OCI-LY7 (cell line): ENCODE data around the gene TCTN1. TPM values are rescaled to one million over a fixed set of nuclear protein-coding genes. Genes with fewer than 3 reads are reported as not detected.

Source experiments
- BruUV-seq: library from RNA; stranded (reverse); fragments of 400-500 nt; replicated peaks from 2 replicates; lab custom pipeline; 2021; lab: Mats Ljungman, UMichigan
- CTCF ChIA-PET: fragments of 300-600 bp; sonication (Branson Sonifier 250); formaldehyde crosslinking; loops from one replicate; lab custom pipeline; 2022; ENCODE audit warnings: antibody characterized with exemption; ENCODE audit not compliant: unreplicated experiment; lab: Charles Lee
- POLR2A ChIA-PET: fragments of 300-600 bp; sonication (Branson Sonifier 250); formaldehyde crosslinking; loops from one replicate; lab custom pipeline; 2022; ENCODE audit warnings: antibody characterized with exemption; lab: Charles Lee
- DNase-seq: peaks from one replicate; pipeline ENCODE4 v3.0.0-alpha.2; 2015; ENCODE audit warnings: low spot score
- H2AFZ ChIP-seq: fragments of 200-600 bp; sonication (generic), shearing (Covaris generic); 2 replicates; pipeline ENCODE4 v1.6.1; 2014; ENCODE audit warnings: mild to moderate bottlenecking, antibody characterized with exemption, low read length, moderate library complexity
- H3K27ac ChIP-seq: fragments of 200-600 bp; sonication (generic); 2 replicates; pipeline ENCODE4 v1.5.1; 2014; ENCODE audit warnings: mixed run types, low read depth, mild to moderate bottlenecking, moderate library complexity, low read length, inconsistent platforms; ENCODE audit not compliant: poor library complexity, severe bottlenecking
- H3K36me3 ChIP-seq: fragments of 200-600 bp; sonication (generic); 2 replicates; pipeline ENCODE4 v1.6.1; 2014; ENCODE audit warnings: mild to moderate bottlenecking, antibody characterized with exemption, low read length, moderate library complexity, mixed read lengths; ENCODE audit not compliant: insufficient read depth
- H3K4me1 ChIP-seq: fragments of 200-600 bp; sonication (generic); 2 replicates; pipeline ENCODE4 v1.5.1; 2014; ENCODE audit warnings: mild to moderate bottlenecking, low read length; ENCODE audit not compliant: insufficient read depth, poor library complexity, severe bottlenecking
- H3K4me2 ChIP-seq: fragments of 200-600 bp; sonication (generic); 2 replicates; pipeline ENCODE4 v1.6.1; 2014; ENCODE audit warnings: mild to moderate bottlenecking, low read length
- H3K4me3 ChIP-seq: fragments of 200-600 bp; sonication (generic); 2 replicates; pipeline ENCODE4 v1.5.1; 2014; ENCODE audit warnings: mild to moderate bottlenecking, low read depth, low read length; ENCODE audit not compliant: poor library complexity, severe bottlenecking
- H3K79me2 ChIP-seq: fragments of 200-600 bp; sonication (generic); 2 replicates; pipeline ENCODE4 v1.6.1; 2016; ENCODE audit warnings: low read depth, mild to moderate bottlenecking, low read length, moderate library complexity, mixed read lengths; ENCODE audit not compliant: insufficient read depth
- H3K9me2 ChIP-seq: fragments of 200-600 bp; sonication (generic); 2 replicates; pipeline ENCODE4 v1.6.1; 2016; ENCODE audit warnings: mild to moderate bottlenecking, low read length, mixed read lengths; ENCODE audit not compliant: insufficient read depth
- H3K9me3 ChIP-seq: fragments of 200-600 bp; sonication (generic); 2 replicates; pipeline ENCODE4 v1.6.1; 2014; ENCODE audit warnings: mild to moderate bottlenecking, mixed run types, low read length, mixed read lengths
- H4K20me1 ChIP-seq: fragments of 200-600 bp; sonication (generic); 2 replicates; pipeline ENCODE4 v1.6.1; 2014; ENCODE audit warnings: mild to moderate bottlenecking, antibody characterized with exemption, low read length, moderate library complexity, mixed read lengths; ENCODE audit not compliant: insufficient read depth
- CTCF ChIP-seq: fragments of 200-600 bp; sonication (generic); conservative IDR thresholded peaks from 2 replicates; pipeline ENCODE4 v1.5.1; 2014; ENCODE audit warnings: mild to moderate bottlenecking, antibody characterized with exemption, low read length, moderate library complexity, mixed read lengths
- EZH2phosphoT487 ChIP-seq: fragments of 200-600 bp; sonication (generic); IDR thresholded peaks from 2 replicates; pipeline ENCODE4 v1.6.1; 2018; ENCODE audit warnings: low read depth, borderline replicate concordance, mild to moderate bottlenecking, mixed run types, antibody characterized with exemption, low read length, moderate library complexity, mixed read lengths
- intact Hi-C: fragments of 100-400 bp; cut with micrococcal nuclease; formaldehyde crosslinking; loops from one replicate; pipeline ENCODE4 v1.10.0; 2022; ENCODE audit not compliant: unreplicated experiment
- total RNA-seq, 2 experiments: library from RNA; depleted of rRNA in 1 of 2; stranded (reverse); fragments of >200 nt in 1 of 2; shearing (Covaris generic) in 1 of 2; gene quantifications; 2 replicates each; pipeline ENCODE4 v1.2.3, GENCODE V29; 2014 to 2022

TCTN1 gene
- total RNA-seq, 2 experiments from 2014 or later, result 8.7 to 19.9 TPM

- Histone ChIP-seq H3K4me1 (peaks cover 36% of the 10 kb centered on the region), H2AFZ (no peak overlapping the region), H3K79me2 (no peaks in the 10 kb centered on the region), H3K9me2 (no peaks in the 10 kb centered on the region), H3K9me3 (no peaks in the 10 kb centered on the region), H3K36me3 (no peaks in the 10 kb centered on the region), H3K27ac (no peak overlapping the region), H3K4me3 (no peak overlapping the region), H3K4me2 (peak overlapping the region; percentile 34; the same call in 1 of the 2 replicates), H4K20me1 (no peaks in the 10 kb centered on the region)
- DNase-seq, result no peak
- TF ChIP-seq CTCF, result no peak
- no peak for TF ChIP-seq EZH2phosphoT487
- no TSS peak for BruUV-seq
- ChIA-PET CTCF (interaction anchor here (0.5 kb wide), 1 partner anchor 55 kb away, joined by 7 read pairs; no protein-coding TSS in a partner anchor), POLR2A (interaction anchor here (0.6 to 0.9 kb wide), 2 partner anchors 11 to 69 kb away, joined by 3 read pairs; no protein-coding TSS in a partner anchor)
- intact Hi-C loops, result no loop called here
Observed at GRCh38 chr12:110658878-110659277, 44.9 kb downstream of the TCTN1 start.

- H3K4me1 ChIP-seq, result peaks cover 36% of the 10 kb centered on the region
- no peaks in the 10 kb centered on the region for H3K9me2 ChIP-seq
- H3K4me3 ChIP-seq, result peak overlapping the region; percentile 31
- peak overlapping the region; percentile 48 for H3K4me2 ChIP-seq
- DNase-seq, result peak; percentile 83
- H3K27ac ChIP-seq, result peak overlapping the region; percentile 44
- CTCF ChIA-PET, result no interaction called here
- H3K36me3 ChIP-seq, result no peaks in the 10 kb centered on the region; the same call in 1 of the 2 replicates
- intact Hi-C loops, result no loop called here
- H2AFZ ChIP-seq, result peak overlapping the region; percentile 92
- H3K9me3 ChIP-seq, result peaks cover 11% of the 10 kb centered on the region; the same call in 1 of the 2 replicates
- H4K20me1 ChIP-seq, result no peaks in the 10 kb centered on the region
- no peak for TF ChIP-seq CTCF
- no peak for TF ChIP-seq EZH2phosphoT487
- H3K79me2 ChIP-seq, result no peaks in the 10 kb centered on the region
- POLR2A ChIA-PET, result interaction anchor here (0.6 to 1.2 kb wide), 2 partner anchors 46 to 48 kb away, joined by 4 to 6 read pairs; partner anchors contain the start of gene TCTN1
- no TSS peak for BruUV-seq
Observed at GRCh38 chr12:110661337-110661972, 47.5 kb downstream of the TCTN1 start.

DNA sequence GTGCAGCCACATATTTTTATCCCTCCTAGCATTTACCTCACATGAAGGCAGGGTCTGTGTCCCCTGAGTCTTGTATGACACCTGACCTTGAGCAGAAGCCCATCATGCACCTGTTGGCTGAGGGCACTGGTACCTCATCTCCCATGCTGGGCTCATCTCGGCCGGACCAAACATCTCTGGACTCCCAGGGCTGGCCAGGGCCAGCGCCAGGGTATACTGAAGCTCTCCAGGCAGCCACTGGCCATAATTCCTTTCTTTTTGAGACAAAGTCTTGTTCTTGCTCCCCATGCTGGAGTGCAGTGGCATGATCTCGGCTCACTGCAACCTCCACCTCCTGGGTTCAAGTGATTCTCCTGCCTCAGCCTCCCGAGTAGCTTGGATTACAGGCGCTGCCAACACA is 53.0 kb downstream of the TCTN1 start:
- BruUV-seq, result no TSS peak
- Histone ChIP-seq H3K4me1 (peaks cover 54% of the 10 kb centered on the region), H3K9me2 (no peaks in the 10 kb centered on the region), H2AFZ (no peak overlapping the region), H3K4me2 (no peak overlapping the region), H3K79me2 (no peaks in the 10 kb centered on the region), H4K20me1 (no peaks in the 10 kb centered on the region), H3K9me3 (peaks cover 11% of the 10 kb centered on the region; the same call in 1 of the 2 replicates), H3K4me3 (no peak overlapping the region), H3K27ac (no peak overlapping the region), H3K36me3 (no peaks in the 10 kb centered on the region; the same call in 1 of the 2 replicates)
- CTCF ChIA-PET, result no interaction called here
- TF ChIP-seq EZH2phosphoT487, result no peak
- TF ChIP-seq CTCF, result no peak
- POLR2A ChIA-PET, result interaction anchor here (0.9 kb wide), 1 partner anchor 42 kb away, joined by 3 read pairs; no protein-coding TSS in a partner anchor
- intact Hi-C loops, result no loop called here
- no peak for DNase-seq
